Activated CD4-positive, alpha-beta T cell treated with anti-CD3 and anti-CD28 coated beads, Interleukin-2, amount 50 U/mL, for 4 hours (primary cell): Measurements from ENCODE around the gene FBLN2.

Experiments
- DNase-seq, 2 experiments: peaks; one replicate each; pipeline ENCODE4 v3.0.0-alpha.2; 2020

The FBLN2 gene

GRCh38 chr3:13610006-13610570 lies 61.2 kb downstream of the FBLN2 start:
- DNase-seq, result no peak

- DNase-seq, result no peak
Observed at GRCh38 chr3:13611221-13611620, 62.3 kb downstream of the FBLN2 start.

GRCh38 chr3:13612829-13613228 lies 63.9 kb downstream of the FBLN2 start:
- DNase-seq, result no peak

- DNase-seq, result no peak
Observed at GRCh38 chr3:13613343-13614190, 64.6 kb downstream of the FBLN2 start.

- no peak for DNase-seq
Observed at GRCh38 chr3:13614607-13615006, 65.7 kb downstream of the FBLN2 start.

GRCh38 chr3:13615019-13615528 lies 66.1 kb downstream of the FBLN2 start:
- DNase-seq, result no peak

GRCh38 chr3:13616359-13616758 lies 67.4 kb downstream of the FBLN2 start:
- no peak for DNase-seq

- no peak for DNase-seq
Observed at GRCh38 chr3:13617097-13617738, 68.3 kb downstream of the FBLN2 start.

- no peak for DNase-seq
Observed at GRCh38 chr3:13617981-13618380, 69.1 kb downstream of the FBLN2 start.

GRCh38 chr3:13618836-13619235 lies 69.9 kb downstream of the FBLN2 start:
- DNase-seq, result no peak

GRCh38 chr3:13619661-13620230 lies 70.8 kb downstream of the FBLN2 start:
- DNase-seq, result no peak

GRCh38 chr3:13620281-13620680 lies 71.4 kb downstream of the FBLN2 start:
- no peak for DNase-seq

- no peak for DNase-seq
Observed at GRCh38 chr3:13620776-13621365, 71.9 kb downstream of the FBLN2 start.

GRCh38 chr3:13621381-13622221 lies 72.7 kb downstream of the FBLN2 start:
- no peak for DNase-seq

- DNase-seq, result no peak
Observed at GRCh38 chr3:13622356-13622755, 73.4 kb downstream of the FBLN2 start.

GRCh38 chr3:13623101-13623654 lies 74.3 kb downstream of the FBLN2 start:
- no peak for DNase-seq

- DNase-seq, result no peak
Observed at GRCh38 chr3:13624021-13624420, 75.1 kb downstream of the FBLN2 start.

GRCh38 chr3:13624671-13625125 lies 75.8 kb downstream of the FBLN2 start:
- DNase-seq, result no peak

- DNase-seq, result no peak
Observed at GRCh38 chr3:13626396-13626795, 77.5 kb downstream of the FBLN2 start.

GRCh38 chr3:13626915-13627460 lies 78.1 kb downstream of the FBLN2 start:
- no peak for DNase-seq

GRCh38 chr3:13627681-13628080 lies 78.8 kb downstream of the FBLN2 start:
- DNase-seq, result no peak
